CD14-positive monocyte (primary cell): ENCODE data around the gene IL33. TPM values are rescaled to one million over a fixed set of nuclear protein-coding genes. Genes with fewer than 3 reads are reported as not detected.

Experiments
- DNase-seq, 3 donors: peaks; one replicate each; pipeline ENCODE4 v3.0.0-alpha.2; 2011 to 2022
- H2AFZ ChIP-seq: 2 replicates; pipeline ENCODE4 v1.6.0; 2012; ENCODE audit warnings: mild to moderate bottlenecking, low read depth, low read length, inconsistent platforms; ENCODE audit not compliant: insufficient read depth, poor library complexity, severe bottlenecking
- H3K27ac ChIP-seq, 2 donors: 1 replicate in 1 of 2; 2 replicates in 1 of 2; pipeline ENCODE4 v1.5.1; 2012 to 2013; ENCODE audit warnings: low read length in 2 of 2, control low read depth in 1 of 2, inconsistent platforms in 1 of 2, low read depth in 1 of 2, mild to moderate bottlenecking in 1 of 2
- H3K27me3 ChIP-seq, 2 donors: one replicate each; pipeline versions ENCODE4 v1.6.0 to v1.6.1; 2011 to 2013; ENCODE audit warnings: low read length in 2 of 2; ENCODE audit not compliant: control insufficient read depth in 2 of 2, insufficient read depth in 2 of 2
- H3K36me3 ChIP-seq, 2 donors: replicated peaks in 1 of 2; 1 replicate in 1 of 2; 2 replicates in 1 of 2; pipeline versions ENCODE4 v1.5.1 to v1.6.1; 2012 to 2013; ENCODE audit warnings: low read length in 2 of 2, control low read depth in 1 of 2, inconsistent platforms in 1 of 2, mild to moderate bottlenecking in 1 of 2; ENCODE audit not compliant: insufficient read depth in 2 of 2, control insufficient read depth in 1 of 2
- H3K4me1 ChIP-seq, 2 donors: 1 replicate in 1 of 2; 2 replicates in 1 of 2; pipeline versions ENCODE4 v1.5.1 to v1.6.1; 2012 to 2013; ENCODE audit warnings: low read length in 2 of 2, control low read depth in 1 of 2, inconsistent platforms in 1 of 2, mild to moderate bottlenecking in 1 of 2, moderate library complexity in 1 of 2; ENCODE audit not compliant: insufficient read depth in 2 of 2, control insufficient read depth in 1 of 2
- H3K4me2 ChIP-seq: replicated peaks from 2 replicates; pipeline ENCODE3; 2012; ENCODE audit warnings: low read length, moderate library complexity, mild to moderate bottlenecking; ENCODE audit not compliant: poor library complexity, severe bottlenecking; ENCODE audit errors: extremely low read depth
- H3K4me3 ChIP-seq, 3 experiments: fragments of 200-600 bp in 1 of 3; sonication (generic) in 1 of 3; replicated peaks in 1 of 3; 1 replicate in 2 of 3; 2 replicates in 1 of 3; pipeline ENCODE4 v1.5.1; 2011 to 2013; ENCODE audit warnings: low read length in 3 of 3, mild to moderate bottlenecking in 3 of 3, control low read depth in 2 of 3, low read depth in 2 of 3, inconsistent platforms in 1 of 3, moderate library complexity in 1 of 3
- H3K79me2 ChIP-seq: 2 replicates; pipeline ENCODE4 v1.6.0; 2012; ENCODE audit warnings: mild to moderate bottlenecking, control low read depth, inconsistent platforms, low read length, moderate library complexity; ENCODE audit not compliant: insufficient read depth
- H3K9ac ChIP-seq: 2 replicates; pipeline ENCODE4 v1.6.0; 2017; ENCODE audit warnings: low read length, mild to moderate bottlenecking; ENCODE audit not compliant: insufficient read depth, poor library complexity, severe bottlenecking
- H3K9me3 ChIP-seq, 2 donors: replicated peaks in 1 of 2; 1 replicate in 1 of 2; 2 replicates in 1 of 2; pipeline versions ENCODE4 v1.5.1 to v1.6.1; 2012 to 2013; ENCODE audit warnings: low read length in 2 of 2, control low read depth in 1 of 2; ENCODE audit not compliant: control insufficient read depth in 1 of 2, insufficient read depth in 1 of 2
- H4K20me1 ChIP-seq: 2 replicates; pipeline ENCODE4 v1.6.0; 2012; ENCODE audit warnings: mild to moderate bottlenecking, low read length, control low read depth, moderate library complexity; ENCODE audit not compliant: insufficient read depth
- H3K27ac Mint-ChIP-seq, 7 donors: one replicate each; pipeline ENCODE4 v1.8.0; 2020; ENCODE audit warnings: mild to moderate bottlenecking in 7 of 7, mixed read lengths in 7 of 7, moderate library complexity in 6 of 7, inconsistent platforms in 2 of 7
- H3K27me3 Mint-ChIP-seq, 3 donors: one replicate each; pipeline ENCODE4 v1.8.0; 2021 to 2022; ENCODE audit warnings: low read depth in 3 of 3, mild to moderate bottlenecking in 3 of 3, mixed read lengths in 3 of 3, moderate library complexity in 3 of 3, inconsistent platforms in 1 of 3
- H3K36me3 Mint-ChIP-seq, 2 donors: one replicate each; pipeline ENCODE4 v1.8.0; 2020; ENCODE audit warnings: mixed read lengths in 2 of 2, inconsistent platforms in 1 of 2, mild to moderate bottlenecking in 1 of 2
- H3K4me1 Mint-ChIP-seq: one replicate; pipeline ENCODE4 v1.8.0; 2020; ENCODE audit warnings: mild to moderate bottlenecking, mixed read lengths
- H3K4me3 Mint-ChIP-seq, 2 donors: one replicate each; pipeline ENCODE4 v1.8.0; 2020; ENCODE audit warnings: mild to moderate bottlenecking in 2 of 2, mixed read lengths in 2 of 2, moderate library complexity in 1 of 2
- H3K9me3 Mint-ChIP-seq, 7 donors: one replicate each; pipeline ENCODE4 v1.8.0; 2020 to 2022; ENCODE audit warnings: mixed read lengths in 7 of 7, mild to moderate bottlenecking in 6 of 7, moderate library complexity in 6 of 7, inconsistent platforms in 2 of 7
- WGBS: methylation state at CpG from one replicate; pipeline ENCODE4 v1.1.5; 2013; ENCODE audit warnings: missing lambda C conversion rate; ENCODE audit not compliant: insufficient coverage; 5-methylcytosine and 5-hydroxymethylcytosine counted together
- intact Hi-C, 2 donors: fragments of 100-400 bp; cut with micrococcal nuclease; formaldehyde crosslinking; loops; one replicate each; pipeline versions ENCODE4 v1.15.0 to v1.15.1; 2023
- polyA plus RNA-seq, 3 donors: library from polyadenylated mRNA; depleted of rRNA in 1 of 3; unstranded in 2 of 3; stranded (reverse) in 1 of 3; fragments of 300-500 nt in 2 of 3; fragments of >200 nt in 1 of 3; fragmentation: Illumina TruSeq in 2 of 3; gene quantifications; 1 replicate in 2 of 3; 2 replicates in 1 of 3; pipeline ENCODE4 v1.2.3, GENCODE V29; 2012 to 2021
- TF ChIP-seq, protein P1 (sequence below): fragments of 200-600 bp; IDR thresholded peaks from one replicate; pipeline ENCODE4 v1.8.0; 2022; ENCODE audit warnings: antibody characterized with exemption, mild to moderate bottlenecking

The IL33 gene
- polyA plus RNA-seq, 3 donors, result not detected

DNA sequence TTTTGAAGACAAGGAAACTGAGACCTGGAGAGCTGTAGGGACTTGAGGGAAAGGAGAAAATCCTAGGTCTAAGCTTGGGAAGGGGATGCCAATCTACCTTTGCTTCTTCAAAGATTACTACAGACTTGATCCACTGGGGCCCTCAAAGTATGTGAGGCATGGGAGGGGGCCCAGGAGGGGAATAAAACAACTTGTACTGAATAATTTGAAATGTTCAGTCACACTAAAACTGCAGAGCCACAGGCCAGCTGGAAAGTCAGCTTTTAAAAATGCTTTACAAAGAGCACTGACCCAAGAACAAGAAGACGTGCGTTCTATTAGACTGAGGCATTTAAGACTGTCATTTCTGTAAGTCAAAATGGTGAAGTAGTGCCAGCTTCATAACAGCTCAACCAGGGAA, 13.6 kb downstream of the IL33 start:
- H3K4me2 ChIP-seq, result no peak overlapping the region
- H3K27ac ChIP-seq, result no peak overlapping the region
- H2AFZ ChIP-seq, result no peak overlapping the region
- no peaks in the 10 kb centered on the region for H3K4me1 ChIP-seq
- Mint-ChIP-seq H3K27me3 (peaks cover 0 to 6% (median 5%) of the 10 kb centered on the region in 3 donors), H3K9me3 (peaks cover 0 to 2% (median 0%) of the 10 kb centered on the region in 7 donors), H3K4me3 (no peak overlapping the region), H3K27ac (no peak overlapping the region), H3K4me1 (no peaks in the 10 kb centered on the region), H3K36me3 (no peaks in the 10 kb centered on the region)
- no peak for DNase-seq
- no peaks in the 10 kb centered on the region for H3K27me3 ChIP-seq
- no peaks in the 10 kb centered on the region for H3K36me3 ChIP-seq
- no peak overlapping the region for H3K9ac ChIP-seq
- H3K79me2 ChIP-seq, result no peaks in the 10 kb centered on the region
- no peaks in the 10 kb centered on the region for H3K9me3 ChIP-seq
- H3K4me3 ChIP-seq, result no peak overlapping the region
- WGBS, result no CpG with 5 or more reads among the region's 2 CpGs
- intact Hi-C loops, result no loop called here
- TF ChIP-seq, protein P1, sequence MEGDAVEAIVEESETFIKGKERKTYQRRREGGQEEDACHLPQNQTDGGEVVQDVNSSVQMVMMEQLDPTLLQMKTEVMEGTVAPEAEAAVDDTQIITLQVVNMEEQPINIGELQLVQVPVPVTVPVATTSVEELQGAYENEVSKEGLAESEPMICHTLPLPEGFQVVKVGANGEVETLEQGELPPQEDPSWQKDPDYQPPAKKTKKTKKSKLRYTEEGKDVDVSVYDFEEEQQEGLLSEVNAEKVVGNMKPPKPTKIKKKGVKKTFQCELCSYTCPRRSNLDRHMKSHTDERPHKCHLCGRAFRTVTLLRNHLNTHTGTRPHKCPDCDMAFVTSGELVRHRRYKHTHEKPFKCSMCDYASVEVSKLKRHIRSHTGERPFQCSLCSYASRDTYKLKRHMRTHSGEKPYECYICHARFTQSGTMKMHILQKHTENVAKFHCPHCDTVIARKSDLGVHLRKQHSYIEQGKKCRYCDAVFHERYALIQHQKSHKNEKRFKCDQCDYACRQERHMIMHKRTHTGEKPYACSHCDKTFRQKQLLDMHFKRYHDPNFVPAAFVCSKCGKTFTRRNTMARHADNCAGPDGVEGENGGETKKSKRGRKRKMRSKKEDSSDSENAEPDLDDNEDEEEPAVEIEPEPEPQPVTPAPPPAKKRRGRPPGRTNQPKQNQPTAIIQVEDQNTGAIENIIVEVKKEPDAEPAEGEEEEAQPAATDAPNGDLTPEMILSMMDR, result no peak
- H4K20me1 ChIP-seq, result no peaks in the 10 kb centered on the region

DNA sequence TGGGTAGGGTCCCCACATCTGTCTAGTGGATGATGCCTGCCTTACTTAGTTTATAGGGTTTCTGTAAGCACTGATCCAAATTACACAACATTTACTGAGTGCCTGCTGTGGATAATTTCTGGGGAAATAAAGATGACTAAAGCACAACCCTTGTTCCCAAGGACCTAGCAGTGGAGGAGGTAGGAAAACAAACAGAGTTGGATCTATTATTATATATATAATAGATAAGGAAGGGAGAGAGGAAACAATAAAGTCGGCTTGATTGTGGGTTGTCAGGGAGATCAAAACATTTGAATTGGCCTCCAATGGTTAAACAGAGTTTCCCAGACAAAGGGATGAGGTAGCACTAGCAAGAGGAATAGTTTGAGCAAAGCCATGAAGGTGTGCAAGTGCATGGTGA, 14.0 kb downstream of the IL33 start:
- H3K4me2 ChIP-seq, result no peak overlapping the region
- Mint-ChIP-seq H3K4me1 (no peaks in the 10 kb centered on the region), H3K27me3 (peaks cover 0 to 6% (median 5%) of the 10 kb centered on the region in 3 donors), H3K36me3 (no peaks in the 10 kb centered on the region), H3K9me3 (peaks cover 0 to 2% (median 0%) of the 10 kb centered on the region in 7 donors), H3K4me3 (no peak overlapping the region), H3K27ac (no peak overlapping the region)
- no peaks in the 10 kb centered on the region for H3K36me3 ChIP-seq
- H3K9me3 ChIP-seq, result no peaks in the 10 kb centered on the region
- no peaks in the 10 kb centered on the region for H3K79me2 ChIP-seq
- intact Hi-C loops, result no loop called here
- TF ChIP-seq, protein P1, result no peak
- no peak overlapping the region for H3K9ac ChIP-seq
- no peaks in the 10 kb centered on the region for H3K27me3 ChIP-seq
- H2AFZ ChIP-seq, result no peak overlapping the region
- no CpG with 5 or more reads among the region's 1 CpG for WGBS
- no peaks in the 10 kb centered on the region for H3K4me1 ChIP-seq
- no peaks in the 10 kb centered on the region for H4K20me1 ChIP-seq
- H3K4me3 ChIP-seq, result no peak overlapping the region
- no peak for DNase-seq
- H3K27ac ChIP-seq, result no peak overlapping the region
